ENCODE results near the gene TMEM209.

- TF ChIP-seq, protein P1, sequence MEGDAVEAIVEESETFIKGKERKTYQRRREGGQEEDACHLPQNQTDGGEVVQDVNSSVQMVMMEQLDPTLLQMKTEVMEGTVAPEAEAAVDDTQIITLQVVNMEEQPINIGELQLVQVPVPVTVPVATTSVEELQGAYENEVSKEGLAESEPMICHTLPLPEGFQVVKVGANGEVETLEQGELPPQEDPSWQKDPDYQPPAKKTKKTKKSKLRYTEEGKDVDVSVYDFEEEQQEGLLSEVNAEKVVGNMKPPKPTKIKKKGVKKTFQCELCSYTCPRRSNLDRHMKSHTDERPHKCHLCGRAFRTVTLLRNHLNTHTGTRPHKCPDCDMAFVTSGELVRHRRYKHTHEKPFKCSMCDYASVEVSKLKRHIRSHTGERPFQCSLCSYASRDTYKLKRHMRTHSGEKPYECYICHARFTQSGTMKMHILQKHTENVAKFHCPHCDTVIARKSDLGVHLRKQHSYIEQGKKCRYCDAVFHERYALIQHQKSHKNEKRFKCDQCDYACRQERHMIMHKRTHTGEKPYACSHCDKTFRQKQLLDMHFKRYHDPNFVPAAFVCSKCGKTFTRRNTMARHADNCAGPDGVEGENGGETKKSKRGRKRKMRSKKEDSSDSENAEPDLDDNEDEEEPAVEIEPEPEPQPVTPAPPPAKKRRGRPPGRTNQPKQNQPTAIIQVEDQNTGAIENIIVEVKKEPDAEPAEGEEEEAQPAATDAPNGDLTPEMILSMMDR (IDR thresholded peaks at IDR 0.05; ENCODE audit: insufficient read depth, low read length, poor library complexity, severe bottlenecking): no peak
- no peak for TF ChIP-seq EZH2phosphoT487 (conservative IDR thresholded peaks at IDR 0.05; ENCODE audit: low read length)
These were observed 49.1 kb downstream of the TMEM209 start for GRCh38 chr7:130156140-130156539.

Data from SU-DHL-6 (cell line).